CD4-positive, CD25-positive, alpha-beta regulatory T cell (primary cell): ENCODE data around the gene VSIR. TPM values are rescaled to one million over a fixed set of nuclear protein-coding genes. Genes with fewer than 3 reads are reported as not detected.

Experiments
- ATAC-seq, 2 donors: fragments of 150-1000 bp; cut with Tn5 transposase; one replicate each; pipeline ENCODE4 v1.10.0; 2021; ENCODE audit warnings: low read depth in 2 of 2, moderate number of reproducible peaks in 2 of 2, moderate library complexity in 1 of 2
- DNase-seq, 3 donors: peaks; one replicate each; pipeline versions ENCODE4 v3.0.0 to v3.0.0-alpha.2; 2012 to 2022; ENCODE audit warnings: mixed read lengths in 1 of 3
- H3K27ac ChIP-seq: one replicate; pipeline ENCODE4 v1.7.0; 2013; ENCODE audit warnings: mild to moderate bottlenecking, low read length; ENCODE audit not compliant: insufficient read depth, poor library complexity, severe bottlenecking
- H3K27me3 ChIP-seq: one replicate; pipeline ENCODE4 v1.7.0; 2013; ENCODE audit warnings: low read length; ENCODE audit not compliant: control insufficient read depth, insufficient read depth
- H3K36me3 ChIP-seq: one replicate; pipeline ENCODE4 v1.7.0; 2013; ENCODE audit warnings: mild to moderate bottlenecking, low read length, moderate library complexity; ENCODE audit not compliant: control insufficient read depth, insufficient read depth
- H3K4me1 ChIP-seq: 2 replicates; pipeline ENCODE4 v1.7.0; 2013; ENCODE audit warnings: mild to moderate bottlenecking, low read length; ENCODE audit not compliant: insufficient read depth, control insufficient read depth, poor library complexity, severe bottlenecking
- H3K4me3 ChIP-seq: one replicate; pipeline ENCODE4 v1.7.0; 2013; ENCODE audit warnings: low read depth, mild to moderate bottlenecking, low read length, moderate library complexity
- H3K9me3 ChIP-seq, 2 experiments: 1 replicate in 1 of 2; 2 replicates in 1 of 2; pipeline ENCODE4 v1.7.0; 2013; ENCODE audit warnings: low read length in 2 of 2, mild to moderate bottlenecking in 1 of 2, moderate library complexity in 1 of 2; ENCODE audit not compliant: control insufficient read depth in 2 of 2
- H3K27ac Mint-ChIP-seq, 3 donors: one replicate each; pipeline ENCODE4 v1.8.0; 2020 to 2022; ENCODE audit warnings: mild to moderate bottlenecking in 3 of 3, mixed read lengths in 3 of 3, moderate library complexity in 2 of 3
- H3K27me3 Mint-ChIP-seq: one replicate; pipeline ENCODE4 v1.8.0; 2022; ENCODE audit warnings: mild to moderate bottlenecking, mixed read lengths
- H3K36me3 Mint-ChIP-seq: one replicate; pipeline ENCODE4 v1.8.0; 2020; ENCODE audit warnings: mixed read lengths
- H3K4me1 Mint-ChIP-seq, 4 donors: one replicate each; pipeline ENCODE4 v1.8.0; 2020 to 2022; ENCODE audit warnings: mixed read lengths in 4 of 4, mild to moderate bottlenecking in 1 of 4
- H3K4me3 Mint-ChIP-seq, 4 donors: one replicate each; pipeline ENCODE4 v1.8.0; 2020 to 2022; ENCODE audit warnings: mild to moderate bottlenecking in 4 of 4, mixed read lengths in 4 of 4, moderate library complexity in 3 of 4
- H3K9me3 Mint-ChIP-seq, 7 donors: one replicate each; pipeline ENCODE4 v1.8.0; 2020 to 2022; ENCODE audit warnings: mixed read lengths in 7 of 7, mild to moderate bottlenecking in 3 of 7, moderate library complexity in 2 of 7
- polyA plus RNA-seq, 4 donors: library from polyadenylated mRNA; unstranded; fragments of 300-500 nt; fragmentation: Illumina TruSeq; gene quantifications; one replicate each; pipeline ENCODE4 v1.2.3, GENCODE V29; 2021
- total RNA-seq: library from RNA; stranded (reverse); gene quantifications from one replicate; pipeline ENCODE4 v1.2.3, GENCODE V29; 2022

The VSIR gene
- 167 TPM for total RNA-seq
- polyA plus RNA-seq, result 100 to 1,000 TPM; 226 to 339 (median 294) TPM

GRCh38 chr10:71773221-71773971 is at the start of gene VSIR:
TSS of gene VSIR (minus strand) at chr10:71773520. CDS start at chr10:71773439, 81 bp downstream.
- Histone ChIP-seq H3K4me3 (peak within 1 kb of the TSS; percentile 98), H3K27me3 (no peaks in the 10 kb centered on the region), H3K27ac (peak within 1 kb of the TSS; percentile 96), H3K36me3 (peaks cover 13% of the 10 kb centered on the region), H3K9me3 (no peaks in the 10 kb centered on the region), H3K4me1 (peaks cover 67% of the 10 kb centered on the region)
- no peaks in the 10 kb centered on the region for H3K9me3 Mint-ChIP-seq
- DNase-seq (peak; percentile 89 to 95 (median 92)), ATAC-seq (peak; percentile 77 to 78)
- peak within 1 kb of the TSS; percentile 97 to 98 (median 98) for H3K27ac Mint-ChIP-seq
- H3K27me3 Mint-ChIP-seq, result peaks cover 4% of the 10 kb centered on the region
- H3K36me3 Mint-ChIP-seq, result peaks cover 24% of the 10 kb centered on the region
- peaks cover 9 to 65% (median 39%) of the 10 kb centered on the region in 4 donors for H3K4me1 Mint-ChIP-seq
- peak within 1 kb of the TSS; percentile 87 to 98 (median 96) for H3K4me3 Mint-ChIP-seq

- peaks cover 91% of the 10 kb centered on the region for H3K36me3 ChIP-seq
- H3K36me3 Mint-ChIP-seq, result peaks cover 34% of the 10 kb centered on the region
- H3K4me1 Mint-ChIP-seq, result peaks cover 0 to 3% (median 0%) of the 10 kb centered on the region in 4 donors
- DNase-seq (no peak), ATAC-seq (peak in 1 of 2 donors; percentile 19)
- H3K4me1 ChIP-seq, result no peaks in the 10 kb centered on the region
- no peaks in the 10 kb centered on the region for H3K27me3 ChIP-seq
- H3K9me3 ChIP-seq, result no peaks in the 10 kb centered on the region
- H3K4me3 Mint-ChIP-seq, result no peak overlapping the region
- H3K27ac Mint-ChIP-seq, result peak overlapping the region in 2 of 3 donors; percentile 67 to 69
- H3K4me3 ChIP-seq, result no peak overlapping the region
- H3K27me3 Mint-ChIP-seq, result no peaks in the 10 kb centered on the region
- H3K9me3 Mint-ChIP-seq, result no peaks in the 10 kb centered on the region
- no peak overlapping the region for H3K27ac ChIP-seq
Measured at GRCh38 chr10:71821909-71822763, 48.8 kb upstream of the VSIR start.

GRCh38 chr10:71820966-71821365 is 47.6 kb upstream of the VSIR start:
- peaks cover 0 to 3% (median 0%) of the 10 kb centered on the region in 4 donors for H3K4me1 Mint-ChIP-seq
- Histone ChIP-seq H3K27ac (no peak overlapping the region), H3K36me3 (peaks cover 95% of the 10 kb centered on the region), H3K27me3 (no peaks in the 10 kb centered on the region), H3K4me3 (no peak overlapping the region), H3K4me1 (no peaks in the 10 kb centered on the region), H3K9me3 (no peaks in the 10 kb centered on the region)
- H3K9me3 Mint-ChIP-seq, result no peaks in the 10 kb centered on the region
- ATAC-seq, result no peak
- no peak overlapping the region for H3K4me3 Mint-ChIP-seq
- H3K27ac Mint-ChIP-seq, result peak overlapping the region in 1 of 3 donors; percentile 14
- no peak for DNase-seq
- no peaks in the 10 kb centered on the region for H3K27me3 Mint-ChIP-seq
- H3K36me3 Mint-ChIP-seq, result peaks cover 39% of the 10 kb centered on the region

GRCh38 chr10:71819985-71820384 is 46.7 kb upstream of the VSIR start:
- no peaks in the 10 kb centered on the region for H3K9me3 Mint-ChIP-seq
- ATAC-seq (no peak), DNase-seq (no peak)
- Histone ChIP-seq H3K4me3 (no peak overlapping the region), H3K4me1 (no peaks in the 10 kb centered on the region), H3K36me3 (peaks cover 87% of the 10 kb centered on the region), H3K27ac (no peak overlapping the region), H3K27me3 (no peaks in the 10 kb centered on the region), H3K9me3 (no peaks in the 10 kb centered on the region)
- no peak overlapping the region for H3K27ac Mint-ChIP-seq
- H3K4me1 Mint-ChIP-seq, result peaks cover 0 to 3% (median 0%) of the 10 kb centered on the region in 4 donors
- H3K27me3 Mint-ChIP-seq, result no peaks in the 10 kb centered on the region
- H3K36me3 Mint-ChIP-seq, result peaks cover 39% of the 10 kb centered on the region
- no peak overlapping the region for H3K4me3 Mint-ChIP-seq

GRCh38 chr10:71819441-71819861 is 46.1 kb upstream of the VSIR start:
- Histone ChIP-seq H3K4me1 (no peaks in the 10 kb centered on the region), H3K9me3 (no peaks in the 10 kb centered on the region), H3K27me3 (no peaks in the 10 kb centered on the region), H3K4me3 (no peak overlapping the region), H3K36me3 (peaks cover 82% of the 10 kb centered on the region), H3K27ac (no peak overlapping the region)
- ATAC-seq (no peak), DNase-seq (no peak)
- Mint-ChIP-seq H3K9me3 (no peaks in the 10 kb centered on the region), H3K36me3 (peaks cover 39% of the 10 kb centered on the region), H3K4me3 (no peak overlapping the region), H3K27ac (no peak overlapping the region), H3K27me3 (no peaks in the 10 kb centered on the region), H3K4me1 (peaks cover 0 to 3% (median 0%) of the 10 kb centered on the region in 4 donors)

- Histone ChIP-seq H3K4me1 (no peaks in the 10 kb centered on the region), H3K4me3 (no peak overlapping the region), H3K36me3 (peaks cover 76% of the 10 kb centered on the region), H3K27me3 (no peaks in the 10 kb centered on the region), H3K9me3 (no peaks in the 10 kb centered on the region), H3K27ac (no peak overlapping the region)
- peaks cover 39% of the 10 kb centered on the region for H3K36me3 Mint-ChIP-seq
- H3K4me1 Mint-ChIP-seq, result peaks cover 0 to 3% (median 0%) of the 10 kb centered on the region in 4 donors
- H3K27ac Mint-ChIP-seq, result no peak overlapping the region
- no peaks in the 10 kb centered on the region for H3K9me3 Mint-ChIP-seq
- DNase-seq (no peak), ATAC-seq (no peak)
- H3K4me3 Mint-ChIP-seq, result no peak overlapping the region
- H3K27me3 Mint-ChIP-seq, result no peaks in the 10 kb centered on the region
Measured at GRCh38 chr10:71818674-71819260, 45.4 kb upstream of the VSIR start.

- no peaks in the 10 kb centered on the region for H3K9me3 ChIP-seq
- ATAC-seq (peak in 1 of 2 donors; percentile 36), DNase-seq (no peak)
- Mint-ChIP-seq H3K36me3 (peaks cover 39% of the 10 kb centered on the region), H3K27me3 (no peaks in the 10 kb centered on the region), H3K9me3 (no peaks in the 10 kb centered on the region), H3K4me3 (no peak overlapping the region), H3K4me1 (peaks cover 0 to 3% (median 0%) of the 10 kb centered on the region in 4 donors), H3K27ac (no peak overlapping the region)
- peaks cover 68% of the 10 kb centered on the region for H3K36me3 ChIP-seq
- no peak overlapping the region for H3K4me3 ChIP-seq
- no peak overlapping the region for H3K27ac ChIP-seq
- H3K27me3 ChIP-seq, result no peaks in the 10 kb centered on the region
- no peaks in the 10 kb centered on the region for H3K4me1 ChIP-seq
Measured at GRCh38 chr10:71817831-71818655, 44.7 kb upstream of the VSIR start.
